GM23248 (cell line): ENCODE data around the gene ARCN1.
"Not testable (repeated sequence)": the region's sequence is repeated elsewhere in the genome, so short reads cannot be mapped to it uniquely, and the experiment has no call there.

Experiments
- EZH2 ChIP-seq: fragments of 200-600 bp; sonication (generic); IDR thresholded peaks from 2 replicates; pipeline ENCODE4 v1.6.1; 2018; ENCODE audit warnings: antibody characterized with exemption, mild to moderate bottlenecking; ENCODE audit not compliant: insufficient read depth, poor library complexity, severe bottlenecking
- EZH2phosphoT487 ChIP-seq: fragments of 200-600 bp; sonication (generic); IDR thresholded peaks from 2 replicates; pipeline ENCODE4 v1.6.1; 2018; ENCODE audit warnings: antibody characterized with exemption, moderate library complexity, mild to moderate bottlenecking, low read depth; ENCODE audit not compliant: insufficient read depth

- TF ChIP-seq EZH2, EZH2phosphoT487: not testable (repeated sequence)
These were observed 31.5 kb downstream of the ARCN1 start for GRCh38 chr11:118603709-118604108.
